HepG2 (cell line): ENCODE measurements around the gene ATRIP. TPM values are rescaled to one million over a fixed set of nuclear protein-coding genes. Genes with fewer than 3 reads are reported as not detected.

Experiments used
- ADNP ChIP-seq: sonication (generic); formaldehyde crosslinking; IDR thresholded peaks from 2 replicates; pipeline ENCODE4 v1.4.0; 2020; ENCODE audit warnings: missing genetic modification reagents
- MBNL3 ChIP-seq: fragments of 250-450 bp; sonication (Bioruptor Pico); conservative IDR thresholded peaks from 2 replicates; pipeline ENCODE4 v1.8.0; 2022; ENCODE audit warnings: mild to moderate bottlenecking, inconsistent platforms
- MZF1 ChIP-seq: sonication (generic); formaldehyde crosslinking; IDR thresholded peaks from 2 replicates; pipeline ENCODE4 v1.8.1; 2023; ENCODE audit warnings: mild to moderate bottlenecking, missing genetic modification reagents, borderline replicate concordance
- RFX3 ChIP-seq: IDR thresholded peaks from 2 replicates; pipeline ENCODE4 v1.6.1; 2016; ENCODE audit warnings: missing biosample characterization, missing genetic modification reagents
- ZBTB1 ChIP-seq: sonication (generic); formaldehyde crosslinking; IDR thresholded peaks from 2 replicates; pipeline ENCODE4 v1.4.0; 2020; ENCODE audit warnings: missing genetic modification reagents, borderline replicate concordance
- ZNF205 ChIP-seq: IDR thresholded peaks from 2 replicates; pipeline ENCODE4 v1.6.1; 2018; ENCODE audit warnings: missing biosample characterization, missing genetic modification reagents
- ZNF496 ChIP-seq: sonication (generic); formaldehyde crosslinking; IDR thresholded peaks from 2 replicates; pipeline ENCODE4 v1.8.1; 2023; ENCODE audit warnings: mild to moderate bottlenecking, moderate library complexity, missing genetic modification reagents; ENCODE audit not compliant: insufficient replicate concordance
- ZNF567 ChIP-seq: sonication (generic); formaldehyde crosslinking; IDR thresholded peaks from 2 replicates; pipeline ENCODE4 v1.8.1; 2023; ENCODE audit warnings: mild to moderate bottlenecking, missing genetic modification reagents, borderline replicate concordance
- polyA plus RNA-seq, 8 experiments: library from polyadenylated mRNA; depleted of rRNA in 3 of 8; stranded (reverse) in 7 of 8; unstranded in 1 of 8; fragments of >200 nt; fragmentation: Illumina TruSeq in 4 of 8; extraction: Trizol in 4 of 8; gene quantifications; 2 replicates each; pipeline versions ENCODE4 v1.2.1 to v1.2.3, GENCODE V29; 2011 to 2016; ENCODE audit warnings: low read depth in 4 of 8, missing spikeins in 1 of 8, mixed read lengths in 1 of 8; ENCODE audit not compliant: insufficient read depth in 1 of 8
- total RNA-seq, 5 experiments: library from RNA; depleted of rRNA; stranded (reverse); fragments of >200 nt; fragmentation: Illumina TruSeq; extraction: Trizol; gene quantifications; 2 replicates each; pipeline ENCODE4 v1.2.3, GENCODE V29; 2016; ENCODE audit warnings: low read depth in 1 of 5
- TF ChIP-seq, protein P1 (sequence below), 2 experiments: sonication (generic) in 1 of 2; formaldehyde crosslinking in 1 of 2; IDR thresholded peaks; 2 replicates each; pipeline versions ENCODE4 v1.6.1 to v1.9.0; 2014 to 2022; ENCODE audit warnings: antibody characterized with exemption in 1 of 2, borderline replicate concordance in 1 of 2, inconsistent platforms in 1 of 2, low read depth in 1 of 2, missing genetic modification reagents in 1 of 2
- TF ChIP-seq, protein P2 (sequence below): sonication (generic); formaldehyde crosslinking; IDR thresholded peaks from 2 replicates; pipeline ENCODE4 v1.4.0; 2020; ENCODE audit warnings: missing genetic modification reagents, borderline replicate concordance
- TF ChIP-seq, protein P3 (sequence below): sonication (generic); formaldehyde crosslinking; IDR thresholded peaks from 2 replicates; pipeline ENCODE4 v1.5.1; 2020; ENCODE audit warnings: missing genetic modification reagents, mild to moderate bottlenecking, borderline replicate concordance
- TF ChIP-seq, protein P4 (sequence below): sonication (generic); formaldehyde crosslinking; IDR thresholded peaks from 2 replicates; pipeline ENCODE4 v1.4.0; 2020; ENCODE audit warnings: missing genetic modification reagents, low read depth, mild to moderate bottlenecking, borderline replicate concordance

The ATRIP gene
- total and polyA plus RNA-seq, 2 of the 13 experiments (the other 11 are each of a cell fraction or from before 2014, with no cell fraction given), result 5.1 to 12.5 TPM

DNA sequence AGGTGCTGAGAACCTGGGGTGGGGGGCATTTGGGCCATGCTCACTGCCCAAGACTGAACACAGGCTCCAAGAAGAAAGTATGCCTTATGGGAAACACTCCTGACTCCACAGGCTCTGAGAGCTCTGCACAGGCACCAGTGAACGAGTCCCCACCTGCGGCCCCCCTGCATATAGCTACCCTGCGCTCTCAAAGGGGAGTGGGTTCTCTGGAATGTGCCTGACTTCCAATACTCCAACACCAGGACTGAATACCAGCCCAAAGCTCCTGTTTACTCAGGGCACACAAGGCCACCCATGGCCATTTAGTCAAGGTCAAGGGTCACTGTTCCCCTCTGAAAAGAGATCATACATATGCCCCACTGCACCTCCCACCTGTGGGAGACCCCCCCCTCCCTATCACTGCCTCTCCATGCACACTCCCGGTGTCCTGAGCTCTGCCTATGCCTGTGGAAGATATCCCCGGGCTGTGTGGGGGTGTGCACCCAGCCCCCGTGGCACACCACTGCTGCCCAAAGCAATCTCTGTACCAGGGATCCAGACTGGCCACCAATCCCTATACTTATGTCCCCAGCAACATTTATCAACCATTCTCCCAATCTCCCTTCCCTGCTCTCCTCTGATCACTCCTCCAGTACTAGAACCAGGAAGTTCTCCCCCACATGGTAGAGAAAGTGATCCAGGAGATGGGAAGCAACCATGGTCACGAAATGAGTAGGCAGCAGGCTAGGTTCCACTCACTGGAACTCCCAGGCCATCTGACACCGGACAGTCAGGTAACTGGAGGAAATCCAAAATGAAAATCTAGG is 15.1 kb upstream of the ATRIP start (continued):
- TF ChIP-seq ZNF205 (CRISPR knock-in tag), result 0 out of 2 replicates have a peak, but pooled peaks have one; percentile 59
- no peak for TF ChIP-seq ZBTB1 (CRISPR knock-in tag)
- TF ChIP-seq MZF1, result 0 out of 2 replicates have a peak, but pooled peaks have one; percentile 21
- TF ChIP-seq, protein P1, sequence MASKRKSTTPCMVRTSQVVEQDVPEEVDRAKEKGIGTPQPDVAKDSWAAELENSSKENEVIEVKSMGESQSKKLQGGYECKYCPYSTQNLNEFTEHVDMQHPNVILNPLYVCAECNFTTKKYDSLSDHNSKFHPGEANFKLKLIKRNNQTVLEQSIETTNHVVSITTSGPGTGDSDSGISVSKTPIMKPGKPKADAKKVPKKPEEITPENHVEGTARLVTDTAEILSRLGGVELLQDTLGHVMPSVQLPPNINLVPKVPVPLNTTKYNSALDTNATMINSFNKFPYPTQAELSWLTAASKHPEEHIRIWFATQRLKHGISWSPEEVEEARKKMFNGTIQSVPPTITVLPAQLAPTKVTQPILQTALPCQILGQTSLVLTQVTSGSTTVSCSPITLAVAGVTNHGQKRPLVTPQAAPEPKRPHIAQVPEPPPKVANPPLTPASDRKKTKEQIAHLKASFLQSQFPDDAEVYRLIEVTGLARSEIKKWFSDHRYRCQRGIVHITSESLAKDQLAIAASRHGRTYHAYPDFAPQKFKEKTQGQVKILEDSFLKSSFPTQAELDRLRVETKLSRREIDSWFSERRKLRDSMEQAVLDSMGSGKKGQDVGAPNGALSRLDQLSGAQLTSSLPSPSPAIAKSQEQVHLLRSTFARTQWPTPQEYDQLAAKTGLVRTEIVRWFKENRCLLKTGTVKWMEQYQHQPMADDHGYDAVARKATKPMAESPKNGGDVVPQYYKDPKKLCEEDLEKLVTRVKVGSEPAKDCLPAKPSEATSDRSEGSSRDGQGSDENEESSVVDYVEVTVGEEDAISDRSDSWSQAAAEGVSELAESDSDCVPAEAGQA (IDR thresholded peaks at IDR 0.05; ENCODE audit: low read depth), result no peak
- TF ChIP-seq, protein P1 (CRISPR knock-in tag; IDR thresholded peaks at IDR 0.05; ENCODE audit: borderline replicate concordance), result no peak
- TF ChIP-seq, protein P2, sequence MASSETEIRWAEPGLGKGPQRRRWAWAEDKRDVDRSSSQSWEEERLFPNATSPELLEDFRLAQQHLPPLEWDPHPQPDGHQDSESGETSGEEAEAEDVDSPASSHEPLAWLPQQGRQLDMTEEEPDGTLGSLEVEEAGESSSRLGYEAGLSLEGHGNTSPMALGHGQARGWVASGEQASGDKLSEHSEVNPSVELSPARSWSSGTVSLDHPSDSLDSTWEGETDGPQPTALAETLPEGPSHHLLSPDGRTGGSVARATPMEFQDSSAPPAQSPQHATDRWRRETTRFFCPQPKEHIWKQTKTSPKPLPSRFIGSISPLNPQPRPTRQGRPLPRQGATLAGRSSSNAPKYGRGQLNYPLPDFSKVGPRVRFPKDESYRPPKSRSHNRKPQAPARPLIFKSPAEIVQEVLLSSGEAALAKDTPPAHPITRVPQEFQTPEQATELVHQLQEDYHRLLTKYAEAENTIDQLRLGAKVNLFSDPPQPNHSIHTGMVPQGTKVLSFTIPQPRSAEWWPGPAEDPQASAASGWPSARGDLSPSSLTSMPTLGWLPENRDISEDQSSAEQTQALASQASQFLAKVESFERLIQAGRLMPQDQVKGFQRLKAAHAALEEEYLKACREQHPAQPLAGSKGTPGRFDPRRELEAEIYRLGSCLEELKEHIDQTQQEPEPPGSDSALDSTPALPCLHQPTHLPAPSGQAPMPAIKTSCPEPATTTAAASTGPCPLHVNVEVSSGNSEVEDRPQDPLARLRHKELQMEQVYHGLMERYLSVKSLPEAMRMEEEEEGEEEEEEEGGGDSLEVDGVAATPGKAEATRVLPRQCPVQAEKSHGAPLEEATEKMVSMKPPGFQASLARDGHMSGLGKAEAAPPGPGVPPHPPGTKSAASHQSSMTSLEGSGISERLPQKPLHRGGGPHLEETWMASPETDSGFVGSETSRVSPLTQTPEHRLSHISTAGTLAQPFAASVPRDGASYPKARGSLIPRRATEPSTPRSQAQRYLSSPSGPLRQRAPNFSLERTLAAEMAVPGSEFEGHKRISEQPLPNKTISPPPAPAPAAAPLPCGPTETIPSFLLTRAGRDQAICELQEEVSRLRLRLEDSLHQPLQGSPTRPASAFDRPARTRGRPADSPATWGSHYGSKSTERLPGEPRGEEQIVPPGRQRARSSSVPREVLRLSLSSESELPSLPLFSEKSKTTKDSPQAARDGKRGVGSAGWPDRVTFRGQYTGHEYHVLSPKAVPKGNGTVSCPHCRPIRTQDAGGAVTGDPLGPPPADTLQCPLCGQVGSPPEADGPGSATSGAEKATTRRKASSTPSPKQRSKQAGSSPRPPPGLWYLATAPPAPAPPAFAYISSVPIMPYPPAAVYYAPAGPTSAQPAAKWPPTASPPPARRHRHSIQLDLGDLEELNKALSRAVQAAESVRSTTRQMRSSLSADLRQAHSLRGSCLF (CRISPR knock-in tag), result no peak
- no peak for TF ChIP-seq ZNF496 (CRISPR knock-in tag)
- TF ChIP-seq, protein P3, sequence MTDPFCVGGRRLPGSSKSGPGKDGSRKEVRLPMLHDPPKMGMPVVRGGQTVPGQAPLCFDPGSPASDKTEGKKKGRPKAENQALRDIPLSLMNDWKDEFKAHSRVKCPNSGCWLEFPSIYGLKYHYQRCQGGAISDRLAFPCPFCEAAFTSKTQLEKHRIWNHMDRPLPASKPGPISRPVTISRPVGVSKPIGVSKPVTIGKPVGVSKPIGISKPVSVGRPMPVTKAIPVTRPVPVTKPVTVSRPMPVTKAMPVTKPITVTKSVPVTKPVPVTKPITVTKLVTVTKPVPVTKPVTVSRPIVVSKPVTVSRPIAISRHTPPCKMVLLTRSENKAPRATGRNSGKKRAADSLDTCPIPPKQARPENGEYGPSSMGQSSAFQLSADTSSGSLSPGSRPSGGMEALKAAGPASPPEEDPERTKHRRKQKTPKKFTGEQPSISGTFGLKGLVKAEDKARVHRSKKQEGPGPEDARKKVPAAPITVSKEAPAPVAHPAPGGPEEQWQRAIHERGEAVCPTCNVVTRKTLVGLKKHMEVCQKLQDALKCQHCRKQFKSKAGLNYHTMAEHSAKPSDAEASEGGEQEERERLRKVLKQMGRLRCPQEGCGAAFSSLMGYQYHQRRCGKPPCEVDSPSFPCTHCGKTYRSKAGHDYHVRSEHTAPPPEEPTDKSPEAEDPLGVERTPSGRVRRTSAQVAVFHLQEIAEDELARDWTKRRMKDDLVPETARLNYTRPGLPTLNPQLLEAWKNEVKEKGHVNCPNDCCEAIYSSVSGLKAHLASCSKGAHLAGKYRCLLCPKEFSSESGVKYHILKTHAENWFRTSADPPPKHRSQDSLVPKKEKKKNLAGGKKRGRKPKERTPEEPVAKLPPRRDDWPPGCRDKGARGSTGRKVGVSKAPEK (CRISPR knock-in tag), result no peak
- no peak for TF ChIP-seq RFX3
- TF ChIP-seq, protein P4, sequence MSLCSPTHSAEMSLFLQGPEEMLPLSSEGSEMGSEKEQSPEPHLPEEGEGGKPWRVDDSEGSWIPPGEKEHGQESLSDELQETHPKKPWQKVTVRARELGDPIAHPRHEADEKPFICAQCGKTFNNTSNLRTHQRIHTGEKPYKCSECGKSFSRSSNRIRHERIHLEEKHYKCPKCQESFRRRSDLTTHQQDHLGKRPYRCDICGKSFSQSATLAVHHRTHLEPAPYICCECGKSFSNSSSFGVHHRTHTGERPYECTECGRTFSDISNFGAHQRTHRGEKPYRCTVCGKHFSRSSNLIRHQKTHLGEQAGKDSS (CRISPR knock-in tag), result no peak
- no peak for TF ChIP-seq MBNL3
- TF ChIP-seq ZNF567 (CRISPR knock-in tag), result no peak
- TF ChIP-seq ADNP (CRISPR knock-in tag), result no peak
